GM18951 (cell line): Measurements from ENCODE around the gene LHFPL3.

ENCODE experiments used
- POLR2A ChIP-seq: IDR thresholded peaks from 4 replicates; pipeline ENCODE4 v1.6.1; 2011; ENCODE audit warnings: mild to moderate bottlenecking; ENCODE audit not compliant: insufficient read length, insufficient read depth; ENCODE audit errors: extremely low read depth
- in situ Hi-C: fragments of 300-500 bp; cut with MboI; formaldehyde crosslinking; loops from one replicate; pipeline ENCODE4 v1.12.0; 2022; ENCODE audit warnings: low sequenced_read_pairs, mixed read lengths, inconsistent platforms; ENCODE audit not compliant: unreplicated experiment

LHFPL3 gene

DNA sequence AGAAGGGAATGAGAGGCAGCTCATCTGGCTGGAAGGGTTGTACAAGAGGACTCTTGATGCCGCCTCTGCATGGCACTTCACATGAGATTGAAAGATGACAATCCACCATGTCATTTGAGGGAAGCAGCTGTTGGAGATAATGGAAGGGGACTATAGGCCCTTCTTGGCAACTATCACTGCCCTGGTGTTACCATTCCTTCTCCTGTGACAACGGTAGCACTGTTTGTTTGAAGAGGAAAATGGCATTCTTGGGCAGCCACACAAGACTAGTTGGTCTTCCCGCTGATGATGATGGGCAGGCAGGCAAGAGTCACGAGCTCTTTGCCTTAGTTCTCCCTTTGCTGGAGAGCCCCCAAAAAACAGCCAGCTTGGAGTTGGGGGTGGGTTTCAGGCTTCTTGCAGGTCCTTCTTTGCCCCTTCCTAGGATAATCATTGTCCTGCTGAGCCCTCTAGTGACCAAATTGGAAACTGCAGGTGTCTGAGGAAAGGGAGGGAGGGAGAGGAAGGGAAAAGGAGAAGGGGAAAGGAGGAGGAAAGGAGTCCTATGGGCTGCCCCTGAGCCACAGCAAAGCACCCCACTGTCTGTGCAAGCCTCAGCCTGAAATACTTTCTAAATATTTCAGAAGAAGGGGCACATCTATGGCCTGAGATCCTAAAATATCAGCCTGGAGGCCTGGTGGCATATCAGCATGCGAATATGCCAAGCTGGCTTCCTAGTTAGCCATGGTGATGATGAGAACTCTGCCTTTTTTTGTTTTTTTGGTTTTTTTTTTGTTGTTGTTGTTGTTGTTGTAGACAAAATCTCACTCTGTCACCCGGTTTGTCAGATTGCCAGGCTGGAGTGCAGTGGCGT is 520.0 kb downstream of the LHFPL3 start:
- no peak for TF ChIP-seq POLR2A
- in situ Hi-C loops: no loop called here

DNA sequence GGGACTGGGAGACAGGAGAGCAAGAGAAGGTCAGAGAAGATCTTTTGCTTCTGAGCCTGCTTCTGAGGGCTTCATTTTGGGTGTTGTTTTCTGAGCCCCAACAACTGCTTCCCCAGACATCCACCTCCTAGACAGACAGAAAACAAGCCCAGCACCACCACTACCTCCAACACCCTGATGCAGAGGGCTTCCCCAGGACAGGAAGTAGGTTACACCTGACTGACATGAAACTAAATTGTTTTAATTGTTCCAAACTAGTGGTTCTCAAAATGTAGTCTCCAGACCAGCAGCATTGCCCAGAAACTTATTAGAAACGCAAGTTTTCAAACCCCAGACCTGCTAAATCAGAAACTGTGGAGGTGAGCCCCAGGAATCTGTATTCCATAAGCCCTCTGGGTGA is 522.0 kb downstream of the LHFPL3 start:
- in situ Hi-C loops: no loop called here
- TF ChIP-seq POLR2A: no peak

DNA sequence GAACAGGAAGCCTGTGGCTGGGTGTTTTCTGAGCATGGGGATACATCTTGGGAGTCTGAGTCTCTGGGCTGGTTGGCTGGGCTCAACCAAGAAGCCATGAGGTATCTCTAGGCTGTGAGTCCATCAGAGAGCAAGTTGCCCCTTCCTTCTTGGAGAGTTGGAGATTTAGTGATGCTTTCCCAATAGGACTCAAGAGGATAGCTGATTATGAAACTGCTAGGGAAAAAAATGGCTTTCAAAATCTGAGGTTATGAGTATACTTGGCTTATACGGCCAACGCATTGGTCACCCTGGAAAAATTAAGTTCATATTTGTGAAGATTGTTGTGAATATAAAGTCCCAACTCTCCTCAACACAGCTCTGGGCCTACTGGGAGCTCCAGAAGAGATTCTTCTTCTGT is 522.9 kb downstream of the LHFPL3 start:
- TF ChIP-seq POLR2A: no peak
- in situ Hi-C loops: no loop called here

DNA sequence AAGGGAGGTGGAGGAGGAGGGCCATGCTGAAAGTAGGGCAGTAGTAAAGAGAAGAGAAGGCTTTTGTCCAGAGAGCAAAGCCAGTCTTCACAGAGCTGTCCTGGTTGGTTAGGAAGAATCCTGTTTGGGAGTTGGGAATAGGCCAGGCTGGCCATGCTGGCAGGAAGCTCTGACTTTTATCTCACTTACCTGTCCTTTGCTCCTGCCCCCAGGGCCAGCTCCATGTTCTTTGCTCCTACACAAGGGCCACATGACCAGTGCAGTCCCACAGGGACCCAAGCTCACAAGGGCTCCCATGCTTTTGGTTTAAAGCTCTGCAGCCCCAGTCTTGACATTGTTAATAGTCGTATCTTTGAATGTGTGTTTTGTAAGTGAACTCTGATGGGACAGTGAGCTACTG is 524.0 kb downstream of the LHFPL3 start:
- in situ Hi-C loops: no loop called here
- no peak for TF ChIP-seq POLR2A

DNA sequence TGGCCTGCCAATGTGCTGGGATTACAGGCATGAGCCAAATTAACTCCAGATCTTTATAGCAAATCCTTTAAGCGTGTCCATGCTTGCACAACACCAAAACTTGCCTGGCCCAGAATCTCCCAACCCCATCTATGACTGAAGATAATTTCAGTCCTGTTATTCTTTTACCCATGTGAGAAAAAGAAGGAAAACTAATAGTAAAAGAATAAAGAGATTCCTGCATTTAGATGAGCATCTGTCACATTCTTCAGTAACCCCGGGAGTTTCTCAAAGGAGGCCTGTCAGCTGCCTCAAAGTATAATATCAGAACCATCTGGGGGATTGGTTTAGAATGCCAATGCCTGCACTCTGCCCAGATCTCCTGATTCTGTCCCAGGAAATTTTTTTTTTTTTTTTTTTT is 527.5 kb downstream of the LHFPL3 start:
- in situ Hi-C loops: no loop called here
- TF ChIP-seq POLR2A: no peak

DNA sequence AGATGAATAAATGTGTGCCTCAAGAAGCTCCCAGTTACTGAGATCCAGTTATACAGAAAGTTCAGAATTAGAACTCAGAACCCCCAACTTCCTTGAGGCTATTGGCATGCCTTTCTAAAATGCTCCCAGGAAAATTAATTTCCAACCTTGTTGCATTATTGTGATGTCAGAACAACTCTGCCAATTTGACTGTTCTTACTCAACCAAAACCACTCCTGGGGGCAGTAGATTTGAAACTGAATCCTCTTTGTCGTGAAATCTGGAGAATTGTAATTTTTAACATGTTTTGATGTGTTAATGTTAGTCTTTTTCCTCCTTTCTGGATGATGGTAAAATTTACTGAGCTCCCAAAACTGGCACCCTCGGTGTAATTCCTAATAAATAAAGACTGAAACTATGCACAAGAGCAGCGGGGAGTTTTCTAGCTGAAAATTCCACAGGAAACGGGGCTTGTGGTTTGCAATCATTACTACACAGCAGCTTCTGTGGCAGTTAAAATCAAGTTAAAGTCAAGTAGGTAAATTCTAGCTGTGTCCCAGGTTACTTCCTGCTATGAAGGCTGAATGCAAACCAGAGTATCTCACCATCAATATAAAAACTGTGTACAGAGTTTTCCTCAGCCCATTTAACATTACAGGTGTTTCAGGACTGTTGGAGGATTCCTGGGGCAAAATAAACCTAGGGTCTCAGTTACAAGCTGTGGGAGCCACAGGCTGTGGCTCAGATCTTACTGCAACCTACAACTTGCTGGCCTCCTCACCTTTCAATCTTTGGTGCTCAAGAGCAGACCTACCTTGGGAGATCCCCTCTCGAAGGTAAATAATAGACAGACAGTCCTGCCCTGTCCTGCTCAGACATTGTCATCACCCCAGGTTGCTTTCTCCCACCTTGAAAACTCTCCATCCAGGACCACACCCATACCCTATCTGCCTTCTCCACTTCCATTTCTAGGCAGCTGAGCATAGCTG is 529.3 kb downstream of the LHFPL3 start:
- in situ Hi-C loops: no loop called here
- TF ChIP-seq POLR2A: no peak

DNA sequence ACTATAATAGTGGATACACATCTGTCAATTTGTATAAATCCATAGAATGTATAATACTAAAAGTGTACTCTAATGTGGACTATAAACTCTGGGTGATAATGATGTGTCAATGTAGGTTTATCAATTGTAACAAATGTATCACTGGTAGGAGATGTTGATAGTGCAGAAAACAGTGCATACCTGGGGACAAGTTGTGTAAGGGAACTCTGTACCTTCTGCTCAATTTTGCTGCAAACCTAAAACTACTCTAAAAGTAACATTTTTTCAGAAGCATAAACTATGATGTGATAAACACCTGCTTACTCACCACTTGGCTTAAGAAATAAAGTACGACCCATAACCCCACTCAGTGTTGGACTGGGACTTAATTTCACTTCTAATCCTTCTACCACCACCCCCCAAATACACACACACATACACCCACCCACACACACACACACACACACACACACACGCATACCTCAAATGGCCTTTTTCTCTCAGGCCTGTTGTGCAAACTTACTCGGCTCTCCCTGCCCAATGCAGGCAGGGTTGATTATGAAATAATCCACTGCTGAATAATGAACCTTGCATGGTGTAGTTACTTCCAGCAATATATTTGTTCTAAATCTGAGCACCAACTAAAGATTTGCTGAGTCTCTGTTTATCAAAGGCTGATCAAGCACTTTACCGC is 531.5 kb downstream of the LHFPL3 start:
- no peak for TF ChIP-seq POLR2A
- in situ Hi-C loops: no loop called here

DNA sequence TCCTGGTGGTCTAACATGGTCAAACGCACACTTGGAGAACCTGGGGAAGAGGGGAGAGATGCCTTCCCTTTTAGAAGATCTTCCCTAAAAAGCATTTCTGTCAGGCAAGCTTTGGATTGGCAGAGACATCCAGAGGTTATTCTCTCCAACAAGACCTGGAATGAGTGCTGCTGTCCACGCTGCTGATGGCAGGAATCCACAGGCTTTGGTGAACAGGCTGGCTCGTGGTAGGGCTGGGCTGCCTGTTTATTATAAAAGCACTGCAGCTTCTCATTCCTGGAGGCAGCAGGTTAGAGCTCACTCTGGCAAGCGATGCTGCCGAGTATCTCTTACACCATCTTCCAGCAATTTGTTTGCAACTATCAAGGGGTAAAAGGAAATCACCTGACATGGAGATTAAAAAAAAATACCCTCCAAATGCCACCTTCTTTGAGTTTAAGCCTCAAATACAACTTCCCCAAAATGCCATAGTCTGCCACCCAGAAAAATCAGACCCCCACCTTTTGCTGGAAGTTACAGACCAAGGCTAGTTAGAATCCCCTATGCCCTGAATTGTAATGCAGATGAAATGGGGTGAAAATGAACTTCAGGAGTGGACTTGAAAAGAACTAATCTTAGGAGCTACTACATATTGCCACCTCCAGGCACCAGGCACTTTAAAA is 533.5 kb downstream of the LHFPL3 start:
- no peak for TF ChIP-seq POLR2A
- in situ Hi-C loops: no loop called here

DNA sequence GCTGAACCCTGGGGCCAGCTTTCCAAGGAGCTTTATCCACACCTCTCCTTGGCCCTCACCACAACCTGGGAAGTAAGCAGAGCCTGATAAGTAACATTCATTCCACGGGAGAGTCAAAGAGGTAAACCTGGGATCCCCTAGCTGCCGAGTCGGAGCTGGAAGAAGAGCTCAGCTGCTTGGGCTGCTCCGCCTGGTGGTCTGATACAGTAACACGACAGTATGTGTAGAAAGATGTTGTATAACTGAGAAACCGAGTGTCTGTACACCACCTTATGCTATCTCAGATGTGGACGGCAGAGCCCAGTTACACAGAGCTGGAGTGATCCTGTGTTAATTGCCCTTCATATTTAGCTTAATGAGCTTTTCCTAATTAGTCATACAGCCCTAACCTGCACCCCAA is 534.3 kb downstream of the LHFPL3 start:
- in situ Hi-C loops: no loop called here
- no peak for TF ChIP-seq POLR2A

DNA sequence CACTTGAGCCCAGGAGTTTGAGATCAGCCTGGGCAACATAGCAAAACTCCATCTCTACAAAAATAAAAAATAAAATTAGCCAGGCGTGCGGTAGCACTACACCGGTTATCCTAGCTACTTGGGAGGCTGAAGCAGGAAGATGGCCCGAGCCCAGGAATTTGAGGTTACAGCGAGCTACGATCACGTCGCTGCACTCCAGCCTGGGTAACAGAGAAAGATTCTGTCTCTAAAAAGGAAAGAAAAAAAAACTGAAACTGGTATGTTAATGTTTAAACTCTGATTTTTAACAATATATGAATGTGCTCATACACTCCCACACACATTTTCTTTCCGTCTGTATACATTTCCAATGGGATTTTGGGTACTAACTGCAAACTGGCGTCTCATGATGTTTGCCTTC is 545.0 kb downstream of the LHFPL3 start:
- in situ Hi-C loops: no loop called here
- peak; percentile 20 for TF ChIP-seq POLR2A

DNA sequence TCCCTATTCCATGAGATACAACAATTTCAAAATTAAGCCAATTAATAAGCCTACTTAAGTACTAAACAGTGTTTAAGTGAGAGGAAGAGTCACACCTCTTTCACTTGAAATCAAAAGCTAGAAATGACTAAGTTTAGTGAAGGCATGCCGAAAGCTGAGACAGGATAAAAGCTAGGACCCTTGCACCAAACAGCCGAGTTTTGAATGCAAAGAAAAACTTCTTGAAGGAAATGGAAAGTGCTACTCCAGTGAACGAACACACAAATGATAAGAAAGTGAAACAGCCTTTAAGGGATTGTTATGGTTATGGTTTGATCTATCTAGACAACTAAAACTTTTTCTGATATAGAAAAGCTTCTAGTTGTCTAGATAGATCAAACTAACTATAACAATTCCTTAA is 550.2 kb downstream of the LHFPL3 start:
- in situ Hi-C loops: no loop called here
- no peak for TF ChIP-seq POLR2A

DNA sequence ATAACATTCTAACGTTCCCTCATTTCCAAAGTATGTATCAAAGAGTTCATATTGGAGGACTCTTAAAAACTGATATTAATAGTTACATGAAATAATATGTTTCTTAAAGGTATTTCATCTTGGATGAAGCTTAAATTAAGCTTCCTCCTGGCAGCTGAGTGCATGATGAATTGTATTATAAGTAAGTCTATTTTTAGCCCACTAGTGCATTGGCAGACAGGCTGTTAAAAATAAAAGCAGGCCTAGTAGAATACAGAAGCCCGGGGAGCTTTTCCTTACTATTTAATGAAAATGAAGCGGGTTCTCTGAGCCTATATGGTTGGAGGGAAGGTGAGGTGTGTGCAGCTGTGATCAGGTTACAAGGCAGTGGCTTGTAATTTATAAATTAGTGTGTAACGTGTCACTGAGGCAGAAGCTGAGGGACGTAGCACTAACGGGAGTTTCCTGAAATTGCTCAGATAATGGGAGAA is 554.9 kb downstream of the LHFPL3 start:
- TF ChIP-seq POLR2A: no peak
- in situ Hi-C loops: no loop called here
